Sigmoid colon (tissue), 4 donors: Measurements from ENCODE around the gene ARHGAP15.

Experiments
- CTCF ChIP-seq, 4 experiments: fragments of 450-650 bp in 3 of 4; fragments of 200-600 bp in 1 of 4; IDR thresholded peaks; one replicate each; pipeline ENCODE4 v1.5.1; 2016 to 2019; ENCODE audit warnings: antibody characterized with exemption in 4 of 4, mild to moderate bottlenecking in 3 of 4, moderate library complexity in 2 of 4
- EP300 ChIP-seq, 4 donors: sonication (generic); formaldehyde crosslinking; IDR thresholded peaks; one replicate each; pipeline ENCODE4 v1.6.1; 2017; ENCODE audit warnings: antibody characterized with exemption in 4 of 4
- POLR2A ChIP-seq, 2 donors: fragments of 450-650 bp; IDR thresholded peaks; one replicate each; pipeline ENCODE4 v1.6.1; 2016; ENCODE audit warnings: antibody characterized with exemption in 2 of 2, mild to moderate bottlenecking in 2 of 2, moderate library complexity in 2 of 2
- POLR2AphosphoS5 ChIP-seq, 4 donors: sonication (generic); formaldehyde crosslinking; IDR thresholded peaks; one replicate each; pipeline ENCODE4 v1.6.1; 2017; ENCODE audit warnings: antibody characterized with exemption in 4 of 4

- TF ChIP-seq CTCF (IDR thresholded peaks at IDR 0.05) = no peak
- TF ChIP-seq EP300 (IDR thresholded peaks at IDR 0.05) = no peak
- TF ChIP-seq POLR2AphosphoS5 (IDR thresholded peaks at IDR 0.05) = no peak
- no peak for TF ChIP-seq POLR2A (IDR thresholded peaks at IDR 0.05)
These were observed 74.8 kb downstream of the ARHGAP15 start for GRCh38 chr2:143204062-143204461.
